NCI-H2081 (cell line): ENCODE data around the gene NPDC1.

Experiments
- DNase-seq, 2 experiments: peaks; one replicate each; lab custom pipeline; 2025; lab: John Stamatoyannopoulos, UW

Gene NPDC1

DNA sequence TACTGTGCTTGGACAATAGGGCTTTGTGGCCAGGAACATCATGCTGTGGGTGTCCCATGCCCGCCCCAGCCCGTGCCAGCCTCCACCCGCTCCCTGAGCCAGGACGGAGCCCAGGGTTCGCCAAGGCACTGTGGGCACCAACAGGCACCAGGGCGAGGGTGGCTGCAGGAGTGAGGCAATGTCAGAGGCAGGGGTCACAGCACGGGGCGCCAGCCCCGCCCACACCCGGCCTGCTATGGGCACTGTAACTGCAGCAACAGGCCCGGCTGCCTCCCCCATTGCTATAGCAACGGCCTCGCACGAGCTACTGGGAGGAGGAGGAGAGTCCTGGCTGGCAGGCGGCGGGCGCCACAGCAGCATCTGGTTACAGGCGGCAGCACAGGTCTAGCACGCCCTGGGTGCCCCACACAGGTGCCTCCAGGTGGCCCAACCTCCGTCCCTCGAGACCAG is 20.4 kb downstream of the NPDC1 start:
- peak; percentile 70 to 74 for DNase-seq

DNA sequence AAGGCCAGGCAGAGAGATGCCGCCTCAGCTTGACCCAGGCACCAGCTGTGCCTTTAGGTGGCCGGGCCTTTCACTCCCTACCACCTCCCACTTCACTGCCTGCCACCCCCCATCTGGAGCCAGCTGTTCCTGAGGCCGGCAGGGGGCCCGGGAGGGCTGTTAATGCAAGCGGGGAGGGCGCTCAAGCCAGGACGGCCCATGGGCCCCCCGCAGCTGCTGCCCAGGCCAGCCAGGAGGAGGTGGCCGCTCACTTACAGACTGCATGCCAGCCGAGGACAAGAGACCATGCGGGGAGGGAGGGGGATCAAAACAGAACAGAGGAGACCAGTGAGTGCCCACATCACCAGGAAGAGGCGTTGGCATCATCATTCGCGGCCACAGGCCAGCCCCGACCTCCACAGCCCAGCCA is 22.4 kb downstream of the NPDC1 start:
- DNase-seq: no peak

GRCh38 chr9:137023157-137023556 is 22.8 kb downstream of the NPDC1 start:
- DNase-seq: no peak

DNA sequence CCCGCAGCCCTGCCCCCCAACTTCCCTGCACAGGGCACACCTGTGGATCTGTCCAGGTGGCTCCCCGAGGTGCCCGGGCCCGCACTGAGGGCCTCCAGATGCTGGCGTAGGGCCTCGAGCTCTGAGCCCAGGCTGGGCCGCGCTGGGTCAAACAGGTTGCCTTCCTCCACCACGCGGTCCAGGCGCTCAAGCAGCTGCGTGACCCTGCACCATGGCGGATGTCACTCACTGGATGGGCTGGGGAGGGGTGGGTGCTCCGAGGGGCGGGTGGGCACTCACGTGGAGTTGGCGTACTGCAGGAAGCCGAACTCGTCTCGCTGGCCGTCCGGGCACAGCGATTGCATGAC is 23.3 kb downstream of the NPDC1 start:
- DNase-seq: no peak

DNA sequence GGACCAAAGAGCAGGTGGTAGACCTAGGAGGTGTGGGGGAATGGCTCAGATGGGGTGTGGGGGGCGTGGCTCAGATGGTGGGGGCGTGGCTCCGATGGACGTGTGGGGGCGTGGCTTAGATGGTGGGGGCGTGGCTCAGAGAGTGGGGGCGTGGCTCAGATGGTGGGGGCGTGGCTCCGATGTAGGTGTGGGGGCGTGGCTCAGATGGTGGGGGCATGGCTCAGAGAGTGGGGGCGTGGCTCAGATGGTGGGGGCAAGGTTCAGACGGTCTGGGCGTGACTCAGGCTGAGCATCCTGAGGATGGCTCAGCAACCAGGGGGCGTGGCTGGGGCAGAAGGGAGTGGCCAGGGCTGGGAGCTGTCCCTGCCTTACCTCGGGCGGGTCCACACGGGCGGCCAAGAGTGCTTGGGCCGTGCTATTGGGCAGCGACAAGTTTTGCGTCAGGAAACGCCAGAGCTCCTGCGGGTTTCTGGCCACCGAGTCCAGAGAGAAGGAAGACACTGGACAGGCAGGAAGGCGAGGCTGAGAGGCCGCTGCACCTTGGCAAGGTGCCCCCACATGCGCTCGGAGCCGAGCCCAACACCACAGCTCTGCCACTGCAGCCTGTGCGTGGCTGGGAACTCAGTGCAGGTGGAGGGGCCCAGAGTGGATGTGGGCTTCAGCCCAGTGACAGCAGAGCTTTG is 23.9 kb downstream of the NPDC1 start:
- no peak for DNase-seq

DNA sequence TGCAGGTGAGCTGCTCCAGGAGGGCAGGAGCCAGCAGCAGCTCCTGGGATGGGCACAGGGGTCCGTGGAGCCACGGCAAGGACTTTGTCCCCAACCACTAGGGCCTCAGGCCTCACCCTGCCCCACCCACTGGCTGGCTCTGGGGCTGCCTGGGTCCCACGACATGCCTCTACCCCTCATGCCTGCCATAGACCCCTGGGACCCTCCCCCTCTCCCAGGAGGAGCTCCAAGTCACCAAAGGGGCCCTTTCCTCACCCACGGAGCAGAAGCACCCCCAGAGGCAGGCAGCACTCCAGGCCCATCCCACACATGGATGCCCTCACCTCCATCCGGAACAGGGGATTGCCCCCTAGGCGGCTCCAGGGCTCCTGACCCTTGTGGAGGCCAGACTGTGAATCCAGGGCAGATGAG is 24.4 kb downstream of the NPDC1 start:
- DNase-seq: no peak

- DNase-seq: no peak
Observed at GRCh38 chr9:137020771-137021567, 25.0 kb downstream of the NPDC1 start.

DNA sequence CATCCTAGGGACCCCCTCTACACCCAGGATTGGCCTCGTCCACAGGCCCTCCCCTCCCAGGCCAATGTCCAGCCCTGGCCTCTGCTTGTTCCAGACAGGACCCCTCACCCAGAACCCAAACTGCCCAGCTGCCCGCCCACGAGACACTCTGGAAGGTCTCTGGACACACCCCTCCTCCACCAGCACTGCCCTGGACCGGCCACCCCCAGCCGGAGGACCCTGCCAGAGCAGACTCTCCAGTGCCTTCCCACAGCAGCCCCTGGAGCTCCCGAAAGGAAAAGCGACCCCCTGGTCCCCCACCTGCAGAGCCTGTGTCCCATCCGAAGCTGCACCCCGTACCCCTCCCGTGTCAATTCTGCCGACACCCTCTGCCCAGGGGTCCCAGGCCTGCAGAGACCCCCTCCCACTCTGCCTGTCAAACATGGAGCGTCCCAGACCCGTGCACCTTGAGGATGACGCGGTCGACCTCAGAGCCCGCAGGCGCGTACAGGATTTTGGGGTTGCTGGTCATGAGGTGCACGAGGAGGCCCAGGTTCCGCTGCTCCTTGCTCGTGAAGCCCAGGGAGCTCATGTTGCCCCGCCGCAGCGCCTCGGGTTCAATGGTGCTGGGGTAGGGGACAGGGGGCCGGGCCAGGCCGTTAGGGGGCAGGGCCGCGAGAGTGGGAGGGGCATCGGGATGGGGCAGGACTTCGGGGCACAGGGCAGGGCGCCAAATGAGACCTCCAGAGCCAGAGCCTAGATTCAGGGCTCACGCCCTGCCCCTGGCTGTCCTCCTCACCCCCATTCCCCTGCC is 25.9 kb downstream of the NPDC1 start:
- no peak for DNase-seq

GRCh38 chr9:137018761-137019559 is 27.0 kb downstream of the NPDC1 start:
- no peak for DNase-seq

- no peak for DNase-seq
Observed at GRCh38 chr9:137017791-137018497, 28.0 kb downstream of the NPDC1 start.

DNA sequence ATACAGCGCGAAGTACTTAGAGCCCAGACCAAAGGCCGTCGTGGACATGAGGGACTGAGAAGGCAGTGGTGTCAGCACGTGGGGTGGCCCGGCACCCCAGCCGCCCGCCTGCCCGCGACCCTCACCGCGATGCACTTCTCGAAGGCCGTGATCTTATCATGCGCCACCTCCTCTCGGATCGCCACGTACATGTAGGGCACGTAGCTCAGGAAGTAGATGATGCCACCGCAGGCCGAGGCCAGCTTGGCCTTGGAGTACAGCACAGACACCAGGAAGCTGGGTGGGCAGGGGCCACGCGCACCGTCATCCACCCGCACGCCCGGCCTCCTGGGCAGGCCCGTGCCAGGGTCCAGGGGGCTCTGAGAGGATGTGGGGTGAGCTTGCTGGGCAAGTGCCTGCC is 28.9 kb downstream of the NPDC1 start:
- DNase-seq: no peak

DNA sequence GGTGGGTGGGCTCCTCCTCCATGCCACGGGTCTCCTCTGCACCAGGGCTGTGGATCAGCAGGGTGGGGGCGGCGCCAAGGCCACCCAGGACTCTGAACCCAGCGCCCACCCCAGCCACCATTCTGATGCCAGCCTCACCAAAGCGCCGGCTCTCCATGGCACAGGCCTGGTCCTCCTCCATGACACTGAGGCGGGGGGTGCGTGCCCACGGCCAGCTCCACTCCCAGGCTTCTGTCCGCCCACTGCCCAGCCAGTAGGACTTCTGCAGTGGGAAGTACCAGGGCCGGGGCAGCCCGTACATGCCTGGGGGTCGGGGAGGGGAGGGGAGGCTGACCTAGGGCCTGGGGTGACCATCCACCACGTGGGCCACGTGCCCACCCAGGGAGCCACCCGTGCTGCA is 29.5 kb downstream of the NPDC1 start:
- DNase-seq: no peak

GRCh38 chr9:137015976-137016375 is 30.0 kb downstream of the NPDC1 start:
- no peak for DNase-seq

- no peak for DNase-seq
Observed at GRCh38 chr9:137015540-137015930, 30.4 kb downstream of the NPDC1 start.

DNA sequence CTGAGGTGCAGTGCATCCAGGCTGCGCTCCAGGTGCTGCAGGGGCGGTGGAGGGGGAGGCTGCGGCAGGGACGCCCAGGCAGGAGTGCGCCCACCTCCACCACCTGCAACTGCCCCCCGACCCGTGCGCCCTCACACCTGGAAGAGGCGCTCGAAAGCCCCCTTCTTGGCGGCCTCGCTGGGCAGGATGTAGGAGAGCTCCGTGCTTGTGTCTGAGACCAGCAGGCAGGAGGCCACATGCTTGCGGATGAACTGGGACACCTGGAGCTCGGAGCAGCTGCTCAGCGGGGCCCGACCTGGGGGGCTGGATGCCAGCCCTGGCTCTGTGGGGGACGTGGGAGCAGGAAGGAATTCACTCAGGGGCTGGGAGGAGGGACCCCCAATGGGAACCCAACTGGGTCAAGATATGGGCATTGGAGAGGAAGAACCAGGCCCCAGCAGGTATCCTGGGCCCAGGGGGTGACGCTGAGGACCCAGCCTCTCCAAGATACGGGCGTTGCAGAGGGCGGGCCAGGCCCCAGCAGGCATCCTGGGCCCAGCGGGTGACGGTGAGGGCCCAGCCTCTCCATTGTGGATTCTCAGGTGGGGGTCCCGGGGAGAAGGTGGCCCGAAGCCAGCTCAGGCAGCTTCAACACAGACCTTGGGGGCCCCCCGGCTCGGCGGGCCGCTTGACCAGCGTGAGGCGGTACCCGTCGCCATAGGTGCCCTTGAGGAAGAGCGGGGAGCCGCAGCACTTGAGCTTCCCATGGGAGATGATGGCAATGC is 31.0 kb downstream of the NPDC1 start:
- DNase-seq: no peak

- no peak for DNase-seq
Observed at GRCh38 chr9:137014166-137014565, 31.8 kb downstream of the NPDC1 start.

- DNase-seq: no peak
Observed at GRCh38 chr9:137013571-137013940, 32.4 kb downstream of the NPDC1 start.

GRCh38 chr9:137012694-137013570 is 33.0 kb downstream of the NPDC1 start:
- DNase-seq: no peak

- no peak for DNase-seq
Observed at GRCh38 chr9:137011907-137012675, 33.9 kb downstream of the NPDC1 start.
